PFSK-1 (cell line): ENCODE data around the gene GNG7.

Source experiments
- FOXP2 ChIP-seq: optimal IDR thresholded peaks from 2 replicates; pipeline ENCODE3; 2011; ENCODE audit warnings: borderline replicate concordance, control low read depth, inconsistent platforms; ENCODE audit not compliant: insufficient read depth; ENCODE audit errors: extremely low read length, extremely low read depth
- POLR2AphosphoS5 ChIP-seq: IDR thresholded peaks from 2 replicates; pipeline ENCODE4 v1.6.1; 2012; ENCODE audit warnings: low read depth, mild to moderate bottlenecking, control low read depth, low read length, moderate library complexity
- SIN3A ChIP-seq: IDR thresholded peaks from 2 replicates; pipeline ENCODE4 v1.6.1; 2012; ENCODE audit warnings: mild to moderate bottlenecking, low read length, moderate library complexity, borderline replicate concordance; ENCODE audit not compliant: insufficient read depth
- TAF1 ChIP-seq: IDR thresholded peaks from 2 replicates; pipeline ENCODE4 v1.6.1; 2012; ENCODE audit warnings: low read length, control low read depth, borderline replicate concordance; ENCODE audit not compliant: insufficient read depth
- TF ChIP-seq, protein P1 (sequence below), 2 experiments: IDR thresholded peaks; 2 replicates each; pipeline versions ENCODE4 v1.6.1 to v1.8.0; 2011 to 2012; ENCODE audit warnings: low read depth in 2 of 2, low read length in 2 of 2, control low read depth in 1 of 2, inconsistent platforms in 1 of 2, mild to moderate bottlenecking in 1 of 2, moderate library complexity in 1 of 2; ENCODE audit not compliant: insufficient read depth in 1 of 2

DNA sequence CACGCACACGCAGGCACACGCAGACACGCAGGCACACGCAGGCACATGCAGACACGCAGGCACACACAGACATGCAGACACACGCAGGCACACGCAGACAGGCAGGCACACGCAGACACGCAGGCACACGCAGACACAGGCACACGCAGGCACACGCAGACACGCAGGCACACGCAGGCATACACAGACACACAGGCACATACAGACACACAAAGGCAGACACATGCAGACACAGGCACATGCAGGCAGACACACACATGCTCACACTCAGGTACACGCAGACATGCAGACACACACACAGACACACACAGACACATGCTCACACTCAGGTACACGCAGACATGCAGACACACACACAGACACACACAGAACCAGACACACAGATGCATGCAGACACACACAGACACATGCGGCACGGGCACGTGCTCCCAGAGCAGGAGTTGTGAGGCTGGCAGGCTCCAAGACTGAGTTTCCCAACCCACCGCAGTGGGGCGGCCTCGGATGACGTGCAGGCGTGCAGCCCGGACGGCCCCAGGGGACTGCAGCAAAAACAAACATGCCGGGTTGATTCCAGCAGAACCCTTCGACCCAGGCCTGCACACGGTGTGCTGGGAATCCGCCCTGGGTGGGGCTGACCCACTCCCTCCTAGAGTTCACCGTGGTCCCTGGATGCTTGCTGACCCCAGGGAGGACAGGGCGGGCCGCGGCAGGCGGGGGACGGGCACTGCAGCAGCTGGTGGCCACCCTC, 126.6 kb downstream of the GNG7 start:
- no peak for TF ChIP-seq TAF1
- no peak for TF ChIP-seq POLR2AphosphoS5
- TF ChIP-seq, protein P1, sequence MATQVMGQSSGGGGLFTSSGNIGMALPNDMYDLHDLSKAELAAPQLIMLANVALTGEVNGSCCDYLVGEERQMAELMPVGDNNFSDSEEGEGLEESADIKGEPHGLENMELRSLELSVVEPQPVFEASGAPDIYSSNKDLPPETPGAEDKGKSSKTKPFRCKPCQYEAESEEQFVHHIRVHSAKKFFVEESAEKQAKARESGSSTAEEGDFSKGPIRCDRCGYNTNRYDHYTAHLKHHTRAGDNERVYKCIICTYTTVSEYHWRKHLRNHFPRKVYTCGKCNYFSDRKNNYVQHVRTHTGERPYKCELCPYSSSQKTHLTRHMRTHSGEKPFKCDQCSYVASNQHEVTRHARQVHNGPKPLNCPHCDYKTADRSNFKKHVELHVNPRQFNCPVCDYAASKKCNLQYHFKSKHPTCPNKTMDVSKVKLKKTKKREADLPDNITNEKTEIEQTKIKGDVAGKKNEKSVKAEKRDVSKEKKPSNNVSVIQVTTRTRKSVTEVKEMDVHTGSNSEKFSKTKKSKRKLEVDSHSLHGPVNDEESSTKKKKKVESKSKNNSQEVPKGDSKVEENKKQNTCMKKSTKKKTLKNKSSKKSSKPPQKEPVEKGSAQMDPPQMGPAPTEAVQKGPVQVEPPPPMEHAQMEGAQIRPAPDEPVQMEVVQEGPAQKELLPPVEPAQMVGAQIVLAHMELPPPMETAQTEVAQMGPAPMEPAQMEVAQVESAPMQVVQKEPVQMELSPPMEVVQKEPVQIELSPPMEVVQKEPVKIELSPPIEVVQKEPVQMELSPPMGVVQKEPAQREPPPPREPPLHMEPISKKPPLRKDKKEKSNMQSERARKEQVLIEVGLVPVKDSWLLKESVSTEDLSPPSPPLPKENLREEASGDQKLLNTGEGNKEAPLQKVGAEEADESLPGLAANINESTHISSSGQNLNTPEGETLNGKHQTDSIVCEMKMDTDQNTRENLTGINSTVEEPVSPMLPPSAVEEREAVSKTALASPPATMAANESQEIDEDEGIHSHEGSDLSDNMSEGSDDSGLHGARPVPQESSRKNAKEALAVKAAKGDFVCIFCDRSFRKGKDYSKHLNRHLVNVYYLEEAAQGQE (IDR thresholded peaks at IDR 0.05; ENCODE audit: insufficient read depth in 1 of 2, low read depth in 2 of 2, low read length in 2 of 2) = no peak
- no peak for TF ChIP-seq SIN3A
- TF ChIP-seq FOXP2 = peak; percentile 88
